HG03520 (cell line): ENCODE data around the gene UBE2I.

Experiments
- ATAC-seq: cut with Tn5 transposase; IDR thresholded peaks from one replicate; pipeline ENCODE4 v1.9.1; 2021; ENCODE audit warnings: mild to moderate bottlenecking, moderate library complexity; ENCODE audit not compliant: unreplicated experiment

UBE2I gene

GRCh38 chr16:1355591-1355990 lies 46.2 kb downstream of the UBE2I start:
- ATAC-seq, result no peak

DNA sequence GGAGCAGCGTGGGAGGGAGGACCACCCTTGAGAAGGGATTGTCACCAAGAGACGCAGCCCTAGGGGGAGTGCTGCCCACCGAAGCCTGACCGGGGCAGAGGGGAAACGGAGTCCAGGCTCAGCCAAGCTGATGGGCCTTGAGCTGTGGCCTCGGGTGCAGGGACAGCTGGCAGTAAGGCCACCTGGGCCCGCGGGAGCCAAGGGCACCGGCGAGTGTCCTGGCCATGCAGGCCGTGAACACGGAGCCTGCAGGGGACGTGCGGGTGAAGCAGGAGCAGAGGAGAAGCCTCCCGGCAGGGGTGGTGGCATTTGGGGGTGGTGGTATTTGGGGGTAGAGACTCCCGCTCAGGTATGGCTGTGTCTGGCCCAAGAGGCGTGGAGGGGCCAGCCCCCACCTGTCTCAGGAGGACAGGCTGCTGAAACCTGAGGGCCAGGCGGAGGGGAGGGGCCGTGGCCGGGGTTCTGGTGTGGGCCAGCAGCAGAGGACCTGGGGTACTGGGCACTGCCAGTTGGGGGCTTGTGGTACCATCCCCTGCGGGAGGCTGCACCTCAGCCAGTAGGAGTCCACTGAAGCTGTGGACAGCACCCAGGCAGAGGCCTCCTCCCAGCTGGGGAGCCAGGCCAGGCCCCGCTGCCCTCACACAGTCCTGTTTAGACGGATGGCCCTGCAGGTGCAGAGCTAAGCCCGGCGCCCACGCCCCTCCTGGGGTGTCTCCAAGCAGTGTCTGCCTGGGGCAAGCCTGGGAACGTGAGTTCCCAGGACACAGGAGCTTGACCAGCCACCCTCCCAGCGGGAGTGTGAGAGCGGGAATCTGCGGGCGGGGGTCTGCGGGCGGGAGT lies 46.8 kb downstream of the UBE2I start:
- ATAC-seq, result no peak

- ATAC-seq, result no peak
Measured at GRCh38 chr16:1357906-1358566, 48.6 kb downstream of the UBE2I start.

GRCh38 chr16:1361685-1362360 lies 52.4 kb downstream of the UBE2I start:
- no peak for ATAC-seq

- no peak for ATAC-seq
Measured at GRCh38 chr16:1362807-1363206, 53.4 kb downstream of the UBE2I start.

DNA sequence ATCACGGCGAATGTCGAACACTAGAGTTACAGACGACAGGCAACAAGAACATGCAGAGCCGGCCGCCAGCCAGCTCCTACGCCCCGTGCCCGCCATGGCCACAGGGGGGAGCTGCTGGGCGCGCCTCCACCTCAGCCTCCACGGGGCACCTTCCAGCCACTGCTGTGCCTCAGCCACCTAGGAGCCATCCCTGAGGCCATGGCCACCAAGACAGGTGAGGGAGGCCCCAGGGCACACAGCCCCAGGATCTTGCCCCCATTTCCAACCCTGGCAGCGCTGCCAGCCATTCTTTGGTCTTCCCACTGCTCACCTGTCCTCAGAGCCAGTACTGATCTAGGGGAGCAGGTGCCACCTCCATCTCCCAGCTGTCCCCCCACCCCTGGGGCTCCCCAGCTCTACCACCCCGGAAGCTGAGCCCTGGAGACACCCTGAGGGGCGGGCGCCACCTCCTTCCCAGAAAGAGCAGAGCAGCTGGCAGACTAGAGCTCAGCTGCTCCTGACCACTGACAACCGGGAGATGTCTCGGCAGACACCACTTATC lies 54.1 kb downstream of the UBE2I start:
- no peak for ATAC-seq

- no peak for ATAC-seq
Measured at GRCh38 chr16:1364510-1364909, 55.1 kb downstream of the UBE2I start.

DNA sequence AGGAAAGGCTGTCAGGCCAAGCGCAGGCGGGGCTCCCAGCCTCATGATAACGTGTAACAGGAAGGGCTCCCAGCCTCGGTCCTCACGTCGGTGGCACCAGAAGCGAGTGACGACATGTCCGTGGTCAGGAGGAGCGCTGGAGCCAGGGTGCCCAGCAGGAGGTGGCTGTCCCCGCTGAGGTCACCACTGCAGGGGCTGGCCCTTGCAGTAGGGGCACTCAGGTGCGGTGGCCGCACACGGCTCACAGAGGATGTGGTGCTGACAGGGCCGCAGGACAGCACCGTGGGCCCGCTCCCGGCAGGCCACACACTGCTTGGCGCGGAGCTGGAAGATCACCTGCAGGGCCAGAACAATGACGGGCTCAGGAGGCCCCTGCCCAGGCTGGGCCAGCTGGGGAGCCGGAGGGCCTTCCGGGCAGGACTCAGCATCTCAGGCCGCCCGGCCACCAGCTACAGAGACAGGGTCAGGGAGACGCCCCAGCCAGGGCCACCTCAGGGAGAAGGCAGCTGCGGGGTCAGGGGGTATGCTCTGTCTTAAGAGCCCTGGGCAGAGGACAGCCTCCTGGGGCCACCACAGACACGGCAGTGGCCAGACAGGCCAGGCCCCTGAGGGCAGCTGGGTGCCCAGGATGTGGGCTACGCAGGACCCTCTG lies 56.8 kb downstream of the UBE2I start:
- no peak for ATAC-seq

GRCh38 chr16:1366712-1367299 lies 57.4 kb downstream of the UBE2I start:
- no peak for ATAC-seq

- no peak for ATAC-seq
Measured at GRCh38 chr16:1367486-1368174, 58.2 kb downstream of the UBE2I start.

- no peak for ATAC-seq
Measured at GRCh38 chr16:1371054-1371978, 61.9 kb downstream of the UBE2I start.

- ATAC-seq, result no peak
Measured at GRCh38 chr16:1372292-1372950, 63.0 kb downstream of the UBE2I start.

GRCh38 chr16:1374418-1375297 lies 65.2 kb downstream of the UBE2I start:
- no peak for ATAC-seq

DNA sequence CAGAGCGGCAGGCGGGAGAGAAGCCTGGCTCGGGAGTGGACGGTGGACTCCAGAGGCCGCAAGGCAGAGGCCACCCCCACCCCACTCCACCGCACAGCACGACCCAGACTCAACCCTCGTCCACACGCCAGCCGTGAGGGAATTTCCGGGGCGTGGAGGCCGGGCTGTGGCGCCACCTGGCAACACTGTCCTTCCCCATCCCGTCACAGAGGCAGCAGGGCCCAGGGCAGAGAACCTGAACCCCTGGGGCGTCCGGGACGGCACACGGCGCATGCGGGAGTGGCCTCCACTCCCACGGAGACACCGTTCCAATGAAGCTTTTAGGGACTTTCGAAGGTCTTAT lies 65.8 kb downstream of the UBE2I start:
- no peak for ATAC-seq

DNA sequence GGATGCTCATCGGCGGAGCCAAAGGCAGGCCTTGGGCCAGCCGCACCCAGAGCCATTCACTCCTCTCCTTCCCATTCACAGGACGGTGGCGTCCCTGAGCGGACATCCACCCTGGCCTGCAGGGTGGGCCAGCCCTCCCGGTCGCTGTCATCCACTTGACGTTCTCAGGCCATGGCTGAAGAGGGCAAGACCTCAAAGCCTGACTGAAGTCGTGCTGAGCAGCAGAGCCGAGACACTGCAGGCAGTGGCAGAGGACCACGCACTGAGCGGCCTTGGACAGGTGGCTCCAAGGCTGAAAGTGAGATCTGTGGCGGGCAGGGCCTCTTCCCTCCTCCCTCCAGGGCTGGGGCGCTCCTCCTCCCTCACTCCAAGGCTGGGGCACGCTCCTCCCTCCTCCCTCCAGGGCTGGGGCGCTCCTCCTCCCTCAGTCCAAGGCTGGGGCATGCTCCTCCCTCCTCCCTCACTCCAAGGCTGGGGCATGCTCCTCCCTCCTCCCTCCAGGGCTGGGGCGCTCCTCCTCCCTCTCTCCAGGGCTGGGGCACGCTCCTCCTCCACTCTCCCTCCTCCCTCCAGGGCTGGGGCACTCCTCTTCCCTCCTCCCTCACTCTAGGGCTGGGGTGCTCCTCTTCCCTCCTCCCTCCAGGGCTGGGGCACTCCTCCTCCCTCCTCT lies 66.4 kb downstream of the UBE2I start:
- ATAC-seq, result no peak
